ENCODE measurements around the gene SKOR2.

Gene SKOR2

DNA sequence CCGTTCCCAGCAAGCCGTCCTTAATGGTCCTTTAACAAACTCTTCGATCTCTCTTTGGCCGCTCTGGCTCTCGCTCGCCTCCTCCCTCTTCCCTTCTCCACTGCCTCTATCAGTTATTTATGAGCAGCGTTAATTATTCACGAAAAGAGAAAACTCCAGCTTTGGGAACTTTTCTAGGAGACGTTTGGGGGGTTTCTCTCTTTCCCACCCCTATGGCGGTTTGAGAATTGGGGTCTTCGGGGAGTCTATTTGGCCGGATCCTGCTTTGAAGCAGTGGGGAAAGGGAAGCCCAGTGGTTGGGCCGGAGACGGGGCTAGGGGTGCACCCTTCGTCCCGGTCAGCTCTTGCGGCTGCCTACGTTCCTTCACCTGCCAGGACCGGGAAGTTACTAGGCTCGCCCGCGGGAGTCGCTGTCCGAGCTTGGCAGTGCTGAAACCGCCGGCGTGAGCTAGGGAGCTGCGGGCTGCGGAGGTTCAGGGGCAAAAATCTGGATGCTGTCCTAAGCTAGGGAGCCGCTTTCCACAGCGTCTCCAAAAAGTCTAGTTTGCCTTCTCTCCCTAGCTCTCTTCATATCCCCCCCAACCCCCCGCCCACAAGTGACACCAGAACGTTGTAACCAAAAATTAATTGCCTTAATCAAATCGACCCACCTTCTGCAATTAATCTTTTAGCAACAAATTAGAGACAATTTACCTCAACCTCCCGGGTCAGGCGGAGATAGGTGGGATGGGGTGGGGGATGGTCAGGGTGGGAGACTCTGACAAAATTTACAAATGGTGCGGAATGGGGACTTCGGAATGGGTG, 8.9 kb upstream of the SKOR2 start:
- H3K9ac ChIP-seq (ENCODE audit: low read length), result no peak overlapping the region
- H3K4me2 ChIP-seq (ENCODE audit: low read depth, low read length), result no peak overlapping the region
- no peaks in the 10 kb centered on the region for H4K20me1 ChIP-seq (ENCODE audit: insufficient read depth, low read length)
- H3K36me3 ChIP-seq (replicated peaks; ENCODE audit: insufficient read depth, low read length), result no peaks in the 10 kb centered on the region
- H3K4me1 ChIP-seq (ENCODE audit: low read length), result no peaks in the 10 kb centered on the region
- H3K9me3 ChIP-seq (replicated peaks; ENCODE audit: insufficient read depth, low read length), result no peaks in the 10 kb centered on the region
- no peak overlapping the region for H3K4me3 ChIP-seq (ENCODE audit: low read length)
- H3K9me2 ChIP-seq (replicated peaks; ENCODE audit: insufficient read depth, low read length), result no peaks in the 10 kb centered on the region
- H2AFZ ChIP-seq (ENCODE audit: low read length), result no peak overlapping the region
- no peaks in the 10 kb centered on the region for H3K79me2 ChIP-seq (ENCODE audit: low read length)
- H3K27me3 ChIP-seq (replicated peaks; ENCODE audit: insufficient read depth, low read length), result no peaks in the 10 kb centered on the region
- H3F3A ChIP-seq (ENCODE audit: insufficient read depth, low read length), result no peaks in the 10 kb centered on the region
- no peak overlapping the region for H3K27ac ChIP-seq (ENCODE audit: low read length)
- TF ChIP-seq EZH2 (optimal IDR thresholded peaks at IDR 0.05; ENCODE audit: low read depth, low read length), result no peak
- TF ChIP-seq, protein P1, sequence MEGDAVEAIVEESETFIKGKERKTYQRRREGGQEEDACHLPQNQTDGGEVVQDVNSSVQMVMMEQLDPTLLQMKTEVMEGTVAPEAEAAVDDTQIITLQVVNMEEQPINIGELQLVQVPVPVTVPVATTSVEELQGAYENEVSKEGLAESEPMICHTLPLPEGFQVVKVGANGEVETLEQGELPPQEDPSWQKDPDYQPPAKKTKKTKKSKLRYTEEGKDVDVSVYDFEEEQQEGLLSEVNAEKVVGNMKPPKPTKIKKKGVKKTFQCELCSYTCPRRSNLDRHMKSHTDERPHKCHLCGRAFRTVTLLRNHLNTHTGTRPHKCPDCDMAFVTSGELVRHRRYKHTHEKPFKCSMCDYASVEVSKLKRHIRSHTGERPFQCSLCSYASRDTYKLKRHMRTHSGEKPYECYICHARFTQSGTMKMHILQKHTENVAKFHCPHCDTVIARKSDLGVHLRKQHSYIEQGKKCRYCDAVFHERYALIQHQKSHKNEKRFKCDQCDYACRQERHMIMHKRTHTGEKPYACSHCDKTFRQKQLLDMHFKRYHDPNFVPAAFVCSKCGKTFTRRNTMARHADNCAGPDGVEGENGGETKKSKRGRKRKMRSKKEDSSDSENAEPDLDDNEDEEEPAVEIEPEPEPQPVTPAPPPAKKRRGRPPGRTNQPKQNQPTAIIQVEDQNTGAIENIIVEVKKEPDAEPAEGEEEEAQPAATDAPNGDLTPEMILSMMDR (IDR thresholded peaks at IDR 0.05; ENCODE audit: low read length), result no peak
- DNase-seq, result no peak

DNA sequence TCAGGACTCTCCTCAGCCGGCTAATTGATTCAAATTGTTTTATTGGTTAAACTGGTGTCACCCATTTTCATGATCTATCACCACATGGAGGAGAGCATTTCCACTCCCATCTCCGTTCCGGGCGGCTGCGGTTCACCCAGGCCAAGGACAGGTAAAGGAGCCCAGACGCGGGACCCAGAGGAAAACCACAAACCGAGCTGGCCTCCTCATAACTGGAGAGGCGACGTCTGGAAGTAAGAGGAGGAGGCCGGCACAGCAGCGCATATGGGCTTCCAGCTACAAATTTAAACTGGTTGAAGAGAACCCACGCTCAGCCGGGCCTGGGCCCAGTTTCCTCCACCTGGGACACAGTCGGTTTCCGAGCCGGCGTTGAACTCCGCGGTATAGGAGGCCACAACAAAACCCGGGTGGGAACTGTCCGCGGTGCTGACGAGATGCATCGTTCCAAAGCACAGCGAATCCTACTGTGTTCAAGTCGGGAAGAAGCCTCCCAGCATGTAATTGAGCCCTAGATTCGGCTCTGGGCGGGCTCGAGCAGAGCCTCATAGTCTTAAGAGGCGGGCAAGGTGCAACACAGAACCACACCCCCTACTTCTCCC, 3.0 kb upstream of the SKOR2 start:
- Histone ChIP-seq H3K4me1 (ENCODE audit: low read length) (no peaks in the 10 kb centered on the region), H3K27me3 (replicated peaks; ENCODE audit: insufficient read depth, low read length) (no peaks in the 10 kb centered on the region), H3K27ac (ENCODE audit: low read length) (no peak overlapping the region), H3K4me3 (ENCODE audit: low read length) (no peak overlapping the region), H3K9me3 (replicated peaks; ENCODE audit: insufficient read depth, low read length) (no peaks in the 10 kb centered on the region), H4K20me1 (ENCODE audit: insufficient read depth, low read length) (no peaks in the 10 kb centered on the region), H3K36me3 (replicated peaks; ENCODE audit: insufficient read depth, low read length) (no peaks in the 10 kb centered on the region), H3F3A (ENCODE audit: insufficient read depth, low read length) (no peaks in the 10 kb centered on the region), H3K79me2 (ENCODE audit: low read length) (no peaks in the 10 kb centered on the region), H3K4me2 (ENCODE audit: low read depth, low read length) (no peak overlapping the region), H3K9me2 (replicated peaks; ENCODE audit: insufficient read depth, low read length) (no peaks in the 10 kb centered on the region), H3K9ac (ENCODE audit: low read length) (no peak overlapping the region), H2AFZ (ENCODE audit: low read length) (no peak overlapping the region)
- TF ChIP-seq EZH2 (optimal IDR thresholded peaks at IDR 0.05; ENCODE audit: low read depth, low read length) (no peak), EZH2phosphoT487 (IDR thresholded peaks at IDR 0.05; ENCODE audit: low read length) (no peak)
- TF ChIP-seq, protein P1 (IDR thresholded peaks at IDR 0.05; ENCODE audit: low read length), result no peak
- no peak for DNase-seq

DNA sequence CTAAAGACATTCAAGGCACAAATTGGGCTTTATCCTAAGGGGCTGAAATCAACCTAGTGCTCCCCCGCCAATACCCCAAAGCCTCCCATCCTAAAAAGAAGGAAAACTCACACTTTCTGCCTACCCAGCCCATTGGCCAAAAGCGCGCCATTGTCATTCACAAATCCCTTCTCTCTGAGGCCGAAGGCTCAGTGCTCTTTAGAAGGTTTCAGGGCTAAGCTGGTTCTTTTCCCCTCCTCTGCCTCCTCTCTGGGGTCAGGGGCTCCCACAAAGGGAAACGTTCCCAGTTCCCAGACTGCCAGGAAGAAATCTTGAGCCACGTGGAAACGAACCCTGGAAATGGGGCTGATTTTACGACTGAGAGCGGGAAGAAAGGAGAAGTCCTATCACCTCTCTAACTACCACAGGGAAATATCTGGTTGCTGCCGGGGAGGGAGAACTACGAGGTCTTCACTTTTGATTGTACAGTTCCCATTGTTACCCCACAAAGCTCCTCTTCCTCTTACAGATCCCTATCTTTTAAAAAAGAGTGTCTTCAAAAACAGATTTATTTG, 1.7 kb upstream of the SKOR2 start:
- no peaks in the 10 kb centered on the region for H4K20me1 ChIP-seq (ENCODE audit: insufficient read depth, low read length)
- H3K9me2 ChIP-seq (replicated peaks; ENCODE audit: insufficient read depth, low read length), result no peaks in the 10 kb centered on the region
- H3K27me3 ChIP-seq (replicated peaks; ENCODE audit: insufficient read depth, low read length), result no peaks in the 10 kb centered on the region
- no peak overlapping the region for H3K9ac ChIP-seq (ENCODE audit: low read length)
- no peak overlapping the region for H3K27ac ChIP-seq (ENCODE audit: low read length)
- no peak overlapping the region for H3K4me3 ChIP-seq (ENCODE audit: low read length)
- TF ChIP-seq EZH2 (optimal IDR thresholded peaks at IDR 0.05; ENCODE audit: low read depth, low read length), result no peak
- TF ChIP-seq EZH2phosphoT487 (IDR thresholded peaks at IDR 0.05; ENCODE audit: low read length), result no peak
- TF ChIP-seq, protein P1 (IDR thresholded peaks at IDR 0.05; ENCODE audit: low read length), result no peak
- H3K4me1 ChIP-seq (ENCODE audit: low read length), result no peaks in the 10 kb centered on the region
- H3F3A ChIP-seq (ENCODE audit: insufficient read depth, low read length), result no peaks in the 10 kb centered on the region
- no peaks in the 10 kb centered on the region for H3K9me3 ChIP-seq (replicated peaks; ENCODE audit: insufficient read depth, low read length)
- H3K79me2 ChIP-seq (ENCODE audit: low read length), result no peaks in the 10 kb centered on the region
- H2AFZ ChIP-seq (ENCODE audit: low read length), result no peak overlapping the region
- H3K36me3 ChIP-seq (replicated peaks; ENCODE audit: insufficient read depth, low read length), result no peaks in the 10 kb centered on the region
- DNase-seq, result no peak
- H3K4me2 ChIP-seq (ENCODE audit: low read depth, low read length), result no peak overlapping the region

Data from MM.1S (cell line).